ENCODE data around the gene OR11H6.

DNA sequence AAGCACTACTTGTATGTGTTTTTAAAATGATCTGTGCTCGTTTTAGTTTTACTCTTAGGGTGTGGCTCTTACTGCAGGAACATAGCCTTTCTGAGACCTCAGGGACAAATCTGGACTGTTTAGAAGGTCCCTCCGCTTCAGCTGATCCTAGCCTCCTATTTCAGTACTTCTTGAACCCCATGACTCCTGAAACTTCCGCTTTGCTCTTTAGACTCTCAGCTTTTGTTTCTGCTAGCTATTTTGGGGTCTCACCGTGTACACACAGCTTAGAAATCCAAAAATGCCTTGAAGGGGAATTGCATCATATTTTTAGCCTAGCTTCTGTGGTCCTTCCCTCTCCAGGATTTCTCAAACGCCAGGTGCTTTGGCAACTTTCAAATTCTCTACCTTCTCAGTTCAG is 24.5 kb upstream of the OR11H6 start:
- no peak for TF ChIP-seq POLR2A (IDR thresholded peaks at IDR 0.05)
- TF ChIP-seq, protein P1, sequence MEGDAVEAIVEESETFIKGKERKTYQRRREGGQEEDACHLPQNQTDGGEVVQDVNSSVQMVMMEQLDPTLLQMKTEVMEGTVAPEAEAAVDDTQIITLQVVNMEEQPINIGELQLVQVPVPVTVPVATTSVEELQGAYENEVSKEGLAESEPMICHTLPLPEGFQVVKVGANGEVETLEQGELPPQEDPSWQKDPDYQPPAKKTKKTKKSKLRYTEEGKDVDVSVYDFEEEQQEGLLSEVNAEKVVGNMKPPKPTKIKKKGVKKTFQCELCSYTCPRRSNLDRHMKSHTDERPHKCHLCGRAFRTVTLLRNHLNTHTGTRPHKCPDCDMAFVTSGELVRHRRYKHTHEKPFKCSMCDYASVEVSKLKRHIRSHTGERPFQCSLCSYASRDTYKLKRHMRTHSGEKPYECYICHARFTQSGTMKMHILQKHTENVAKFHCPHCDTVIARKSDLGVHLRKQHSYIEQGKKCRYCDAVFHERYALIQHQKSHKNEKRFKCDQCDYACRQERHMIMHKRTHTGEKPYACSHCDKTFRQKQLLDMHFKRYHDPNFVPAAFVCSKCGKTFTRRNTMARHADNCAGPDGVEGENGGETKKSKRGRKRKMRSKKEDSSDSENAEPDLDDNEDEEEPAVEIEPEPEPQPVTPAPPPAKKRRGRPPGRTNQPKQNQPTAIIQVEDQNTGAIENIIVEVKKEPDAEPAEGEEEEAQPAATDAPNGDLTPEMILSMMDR (IDR thresholded peaks at IDR 0.05): no peak
